GM12878 (cell line): ENCODE measurements around the gene PHC3.

Experiments
- CREM ChIP-seq: IDR thresholded peaks from 2 replicates; pipeline ENCODE4 v1.6.1; 2014; ENCODE audit warnings: antibody characterized with exemption, low read depth
- POLR2AphosphoS5 ChIP-seq: IDR thresholded peaks from 2 replicates; pipeline ENCODE4 v1.6.1; 2011; ENCODE audit warnings: mild to moderate bottlenecking, low read length, inconsistent platforms
- RBBP5 ChIP-seq: fragments of 200-600 bp; sonication (generic); conservative IDR thresholded peaks from 2 replicates; pipeline ENCODE4 v1.6.1; 2016
- ZNF24 ChIP-seq: fragments of 450-650 bp; IDR thresholded peaks from 2 replicates; pipeline ENCODE4 v1.6.1; 2017; ENCODE audit warnings: antibody characterized with exemption, mild to moderate bottlenecking
- ZNF384 ChIP-seq: IDR thresholded peaks from 2 replicates; pipeline ENCODE4 v1.6.1; 2012; ENCODE audit warnings: low read depth, mild to moderate bottlenecking, low read length, improper control_type of control experiment, borderline replicate concordance
- TF ChIP-seq, protein P1 (sequence below), 3 experiments: IDR thresholded peaks in 2 of 3; conservative IDR thresholded peaks in 1 of 3; 2 replicates each; pipeline ENCODE4 v1.5.1; 2011; ENCODE audit warnings: low read depth in 3 of 3, low read length in 3 of 3, mild to moderate bottlenecking in 3 of 3, control low read depth in 2 of 3, moderate library complexity in 2 of 3, inconsistent platforms in 1 of 3, mixed read lengths in 1 of 3; ENCODE audit not compliant: control insufficient read depth in 2 of 3, insufficient read depth in 1 of 3; ENCODE audit errors: extremely low read depth in 1 of 3
- TF ChIP-seq, protein P2 (sequence below): IDR thresholded peaks from 2 replicates; pipeline ENCODE4 v1.6.1; 2012; ENCODE audit warnings: mild to moderate bottlenecking, low read depth, low read length
- TF ChIP-seq, protein P3 (sequence below): IDR thresholded peaks from 2 replicates; pipeline ENCODE4 v1.6.1; 2012; ENCODE audit warnings: low read depth, low read length, improper control_type of control experiment
- TF ChIP-seq, protein P4 (sequence below): fragments of 450-650 bp; formaldehyde crosslinking; IDR thresholded peaks from 2 replicates; pipeline ENCODE4 v1.5.0; 2022; ENCODE audit warnings: mild to moderate bottlenecking, missing genetic modification characterization
- TF ChIP-seq, protein P5 (sequence below): IDR thresholded peaks from 2 replicates; pipeline ENCODE4 v1.6.1; 2011; ENCODE audit warnings: borderline replicate concordance, low read depth, mild to moderate bottlenecking, moderate library complexity, low read length; ENCODE audit not compliant: insufficient read depth, poor library complexity, severe bottlenecking
- TF ChIP-seq, protein P6 (sequence below): fragments of 450-650 bp; IDR thresholded peaks from 2 replicates; pipeline ENCODE4 v1.6.1; 2017; ENCODE audit warnings: mild to moderate bottlenecking

DNA sequence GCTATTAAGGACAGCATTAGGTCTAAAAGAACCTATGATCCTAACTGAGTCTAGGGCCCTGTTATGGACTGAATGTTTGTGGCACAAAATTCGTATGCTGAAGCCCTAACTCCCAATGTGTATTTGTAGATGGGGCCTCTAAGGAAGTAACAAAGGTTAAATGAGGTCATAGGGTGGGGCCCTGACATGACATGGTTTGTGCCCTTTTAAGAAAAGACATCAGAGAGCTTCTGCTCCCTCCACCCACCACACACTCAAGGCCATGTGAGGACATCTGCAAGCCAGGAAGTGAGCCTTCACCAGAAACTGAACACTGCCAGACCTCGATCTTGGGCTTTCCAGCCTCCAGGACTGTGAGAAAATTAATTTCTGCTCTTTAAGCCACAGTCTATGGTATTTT, 49.2 kb downstream of the PHC3 start:
- TF ChIP-seq CREM = no peak
- TF ChIP-seq ZNF384 = no peak
- no peak for TF ChIP-seq POLR2AphosphoS5
- TF ChIP-seq ZNF24 = no peak
- TF ChIP-seq, protein P1, sequence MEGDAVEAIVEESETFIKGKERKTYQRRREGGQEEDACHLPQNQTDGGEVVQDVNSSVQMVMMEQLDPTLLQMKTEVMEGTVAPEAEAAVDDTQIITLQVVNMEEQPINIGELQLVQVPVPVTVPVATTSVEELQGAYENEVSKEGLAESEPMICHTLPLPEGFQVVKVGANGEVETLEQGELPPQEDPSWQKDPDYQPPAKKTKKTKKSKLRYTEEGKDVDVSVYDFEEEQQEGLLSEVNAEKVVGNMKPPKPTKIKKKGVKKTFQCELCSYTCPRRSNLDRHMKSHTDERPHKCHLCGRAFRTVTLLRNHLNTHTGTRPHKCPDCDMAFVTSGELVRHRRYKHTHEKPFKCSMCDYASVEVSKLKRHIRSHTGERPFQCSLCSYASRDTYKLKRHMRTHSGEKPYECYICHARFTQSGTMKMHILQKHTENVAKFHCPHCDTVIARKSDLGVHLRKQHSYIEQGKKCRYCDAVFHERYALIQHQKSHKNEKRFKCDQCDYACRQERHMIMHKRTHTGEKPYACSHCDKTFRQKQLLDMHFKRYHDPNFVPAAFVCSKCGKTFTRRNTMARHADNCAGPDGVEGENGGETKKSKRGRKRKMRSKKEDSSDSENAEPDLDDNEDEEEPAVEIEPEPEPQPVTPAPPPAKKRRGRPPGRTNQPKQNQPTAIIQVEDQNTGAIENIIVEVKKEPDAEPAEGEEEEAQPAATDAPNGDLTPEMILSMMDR (IDR thresholded peaks at IDR 0.05 in 2 of 3, conservative IDR thresholded peaks at IDR 0.05 in 1 of 3; ENCODE audit: control insufficient read depth in 2 of 3, extremely low read depth in 1 of 3, insufficient read depth in 1 of 3, low read depth in 3 of 3, low read length in 3 of 3) = no peak
- TF ChIP-seq, protein P2, sequence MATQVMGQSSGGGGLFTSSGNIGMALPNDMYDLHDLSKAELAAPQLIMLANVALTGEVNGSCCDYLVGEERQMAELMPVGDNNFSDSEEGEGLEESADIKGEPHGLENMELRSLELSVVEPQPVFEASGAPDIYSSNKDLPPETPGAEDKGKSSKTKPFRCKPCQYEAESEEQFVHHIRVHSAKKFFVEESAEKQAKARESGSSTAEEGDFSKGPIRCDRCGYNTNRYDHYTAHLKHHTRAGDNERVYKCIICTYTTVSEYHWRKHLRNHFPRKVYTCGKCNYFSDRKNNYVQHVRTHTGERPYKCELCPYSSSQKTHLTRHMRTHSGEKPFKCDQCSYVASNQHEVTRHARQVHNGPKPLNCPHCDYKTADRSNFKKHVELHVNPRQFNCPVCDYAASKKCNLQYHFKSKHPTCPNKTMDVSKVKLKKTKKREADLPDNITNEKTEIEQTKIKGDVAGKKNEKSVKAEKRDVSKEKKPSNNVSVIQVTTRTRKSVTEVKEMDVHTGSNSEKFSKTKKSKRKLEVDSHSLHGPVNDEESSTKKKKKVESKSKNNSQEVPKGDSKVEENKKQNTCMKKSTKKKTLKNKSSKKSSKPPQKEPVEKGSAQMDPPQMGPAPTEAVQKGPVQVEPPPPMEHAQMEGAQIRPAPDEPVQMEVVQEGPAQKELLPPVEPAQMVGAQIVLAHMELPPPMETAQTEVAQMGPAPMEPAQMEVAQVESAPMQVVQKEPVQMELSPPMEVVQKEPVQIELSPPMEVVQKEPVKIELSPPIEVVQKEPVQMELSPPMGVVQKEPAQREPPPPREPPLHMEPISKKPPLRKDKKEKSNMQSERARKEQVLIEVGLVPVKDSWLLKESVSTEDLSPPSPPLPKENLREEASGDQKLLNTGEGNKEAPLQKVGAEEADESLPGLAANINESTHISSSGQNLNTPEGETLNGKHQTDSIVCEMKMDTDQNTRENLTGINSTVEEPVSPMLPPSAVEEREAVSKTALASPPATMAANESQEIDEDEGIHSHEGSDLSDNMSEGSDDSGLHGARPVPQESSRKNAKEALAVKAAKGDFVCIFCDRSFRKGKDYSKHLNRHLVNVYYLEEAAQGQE = no peak
- TF ChIP-seq, protein P3, sequence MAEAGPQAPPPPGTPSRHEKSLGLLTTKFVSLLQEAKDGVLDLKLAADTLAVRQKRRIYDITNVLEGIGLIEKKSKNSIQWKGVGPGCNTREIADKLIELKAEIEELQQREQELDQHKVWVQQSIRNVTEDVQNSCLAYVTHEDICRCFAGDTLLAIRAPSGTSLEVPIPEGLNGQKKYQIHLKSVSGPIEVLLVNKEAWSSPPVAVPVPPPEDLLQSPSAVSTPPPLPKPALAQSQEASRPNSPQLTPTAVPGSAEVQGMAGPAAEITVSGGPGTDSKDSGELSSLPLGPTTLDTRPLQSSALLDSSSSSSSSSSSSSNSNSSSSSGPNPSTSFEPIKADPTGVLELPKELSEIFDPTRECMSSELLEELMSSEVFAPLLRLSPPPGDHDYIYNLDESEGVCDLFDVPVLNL = no peak
- TF ChIP-seq, protein P4, sequence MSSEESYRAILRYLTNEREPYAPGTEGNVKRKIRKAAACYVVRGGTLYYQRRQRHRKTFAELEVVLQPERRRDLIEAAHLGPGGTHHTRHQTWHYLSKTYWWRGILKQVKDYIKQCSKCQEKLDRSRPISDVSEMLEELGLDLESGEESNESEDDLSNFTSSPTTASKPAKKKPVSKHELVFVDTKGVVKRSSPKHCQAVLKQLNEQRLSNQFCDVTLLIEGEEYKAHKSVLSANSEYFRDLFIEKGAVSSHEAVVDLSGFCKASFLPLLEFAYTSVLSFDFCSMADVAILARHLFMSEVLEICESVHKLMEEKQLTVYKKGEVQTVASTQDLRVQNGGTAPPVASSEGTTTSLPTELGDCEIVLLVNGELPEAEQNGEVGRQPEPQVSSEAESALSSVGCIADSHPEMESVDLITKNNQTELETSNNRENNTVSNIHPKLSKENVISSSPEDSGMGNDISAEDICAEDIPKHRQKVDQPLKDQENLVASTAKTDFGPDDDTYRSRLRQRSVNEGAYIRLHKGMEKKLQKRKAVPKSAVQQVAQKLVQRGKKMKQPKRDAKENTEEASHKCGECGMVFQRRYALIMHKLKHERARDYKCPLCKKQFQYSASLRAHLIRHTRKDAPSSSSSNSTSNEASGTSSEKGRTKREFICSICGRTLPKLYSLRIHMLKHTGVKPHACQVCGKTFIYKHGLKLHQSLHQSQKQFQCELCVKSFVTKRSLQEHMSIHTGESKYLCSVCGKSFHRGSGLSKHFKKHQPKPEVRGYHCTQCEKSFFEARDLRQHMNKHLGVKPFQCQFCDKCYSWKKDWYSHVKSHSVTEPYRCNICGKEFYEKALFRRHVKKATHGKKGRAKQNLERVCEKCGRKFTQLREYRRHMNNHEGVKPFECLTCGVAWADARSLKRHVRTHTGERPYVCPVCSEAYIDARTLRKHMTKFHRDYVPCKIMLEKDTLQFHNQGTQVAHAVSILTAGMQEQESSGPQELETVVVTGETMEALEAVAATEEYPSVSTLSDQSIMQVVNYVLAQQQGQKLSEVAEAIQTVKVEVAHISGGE (CRISPR knock-in tag) = no peak
- no peak for TF ChIP-seq RBBP5
- TF ChIP-seq, protein P5, sequence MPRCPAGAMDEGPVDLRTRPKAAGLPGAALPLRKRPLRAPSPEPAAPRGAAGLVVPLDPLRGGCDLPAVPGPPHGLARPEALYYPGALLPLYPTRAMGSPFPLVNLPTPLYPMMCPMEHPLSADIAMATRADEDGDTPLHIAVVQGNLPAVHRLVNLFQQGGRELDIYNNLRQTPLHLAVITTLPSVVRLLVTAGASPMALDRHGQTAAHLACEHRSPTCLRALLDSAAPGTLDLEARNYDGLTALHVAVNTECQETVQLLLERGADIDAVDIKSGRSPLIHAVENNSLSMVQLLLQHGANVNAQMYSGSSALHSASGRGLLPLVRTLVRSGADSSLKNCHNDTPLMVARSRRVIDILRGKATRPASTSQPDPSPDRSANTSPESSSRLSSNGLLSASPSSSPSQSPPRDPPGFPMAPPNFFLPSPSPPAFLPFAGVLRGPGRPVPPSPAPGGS = no peak
- TF ChIP-seq, protein P6, sequence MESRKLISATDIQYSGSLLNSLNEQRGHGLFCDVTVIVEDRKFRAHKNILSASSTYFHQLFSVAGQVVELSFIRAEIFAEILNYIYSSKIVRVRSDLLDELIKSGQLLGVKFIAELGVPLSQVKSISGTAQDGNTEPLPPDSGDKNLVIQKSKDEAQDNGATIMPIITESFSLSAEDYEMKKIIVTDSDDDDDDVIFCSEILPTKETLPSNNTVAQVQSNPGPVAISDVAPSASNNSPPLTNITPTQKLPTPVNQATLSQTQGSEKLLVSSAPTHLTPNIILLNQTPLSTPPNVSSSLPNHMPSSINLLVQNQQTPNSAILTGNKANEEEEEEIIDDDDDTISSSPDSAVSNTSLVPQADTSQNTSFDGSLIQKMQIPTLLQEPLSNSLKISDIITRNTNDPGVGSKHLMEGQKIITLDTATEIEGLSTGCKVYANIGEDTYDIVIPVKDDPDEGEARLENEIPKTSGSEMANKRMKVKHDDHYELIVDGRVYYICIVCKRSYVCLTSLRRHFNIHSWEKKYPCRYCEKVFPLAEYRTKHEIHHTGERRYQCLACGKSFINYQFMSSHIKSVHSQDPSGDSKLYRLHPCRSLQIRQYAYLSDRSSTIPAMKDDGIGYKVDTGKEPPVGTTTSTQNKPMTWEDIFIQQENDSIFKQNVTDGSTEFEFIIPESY = no peak
